ENCODE data around the gene SART3. TPM values are rescaled to one million over a fixed set of nuclear protein-coding genes. Genes with fewer than 3 reads are reported as not detected.

SART3 gene
- polyA plus RNA-seq, 3 donors from 2014 or later, result 21.5 to 51.1 (median 30.5) TPM

DNA sequence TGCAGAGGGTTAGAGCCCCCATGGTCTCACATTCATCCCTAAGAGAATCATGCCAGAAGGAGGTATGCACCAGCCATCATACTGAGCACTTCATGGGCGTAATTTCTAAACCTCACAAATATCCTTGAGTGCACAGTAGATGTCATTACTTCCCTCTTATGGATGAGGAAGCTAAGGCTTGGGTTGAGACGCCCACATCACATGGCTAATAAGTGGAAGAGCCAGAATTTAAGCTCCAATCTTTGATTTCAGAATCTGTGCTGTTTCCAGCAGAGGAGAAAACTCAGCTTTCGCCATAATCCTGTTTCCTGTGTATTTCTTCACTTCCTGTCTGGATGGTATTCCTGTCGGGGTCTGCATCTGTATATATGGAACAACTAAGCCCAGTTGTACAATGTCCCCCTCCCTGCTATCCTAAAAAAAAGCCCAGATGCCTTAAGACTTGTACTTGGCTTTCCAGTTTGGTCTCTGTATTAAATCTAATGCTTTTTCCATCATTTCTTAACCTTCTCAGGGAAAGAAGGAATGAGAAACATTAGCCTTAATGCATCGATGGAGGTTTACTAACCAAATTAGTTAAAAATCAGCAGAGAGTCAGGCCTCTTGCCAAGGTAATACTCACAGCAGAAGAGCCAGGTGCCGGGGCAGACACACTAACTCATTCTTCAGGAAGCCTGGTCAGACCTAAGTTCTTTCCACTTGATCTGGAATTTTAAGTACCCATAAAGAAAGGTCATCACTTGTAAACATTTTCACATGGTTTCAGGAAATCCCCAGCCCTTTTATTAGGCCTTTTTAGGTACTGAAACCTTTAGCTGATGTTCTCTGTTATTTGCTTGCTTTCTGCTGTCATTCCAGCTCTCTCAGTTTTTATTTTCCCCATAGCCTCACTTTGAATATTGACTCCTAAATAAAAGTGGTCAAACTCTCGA is 6.7 kb upstream of the SART3 start:
- Mint-ChIP-seq H3K4me3 (no peak overlapping the region), H3K9me3 (no peaks in the 10 kb centered on the region), H3K27ac (no peak overlapping the region), H3K27me3 (ENCODE audit: low read depth in 3 of 3) (peaks cover 0 to 4% (median 0%) of the 10 kb centered on the region in 3 donors), H3K4me1 (peaks cover 13 to 15% of the 10 kb centered on the region in 2 donors), H3K36me3 (peaks cover 7 to 49% (median 34%) of the 10 kb centered on the region in 3 donors)
- no peak for DNase-seq

DNA sequence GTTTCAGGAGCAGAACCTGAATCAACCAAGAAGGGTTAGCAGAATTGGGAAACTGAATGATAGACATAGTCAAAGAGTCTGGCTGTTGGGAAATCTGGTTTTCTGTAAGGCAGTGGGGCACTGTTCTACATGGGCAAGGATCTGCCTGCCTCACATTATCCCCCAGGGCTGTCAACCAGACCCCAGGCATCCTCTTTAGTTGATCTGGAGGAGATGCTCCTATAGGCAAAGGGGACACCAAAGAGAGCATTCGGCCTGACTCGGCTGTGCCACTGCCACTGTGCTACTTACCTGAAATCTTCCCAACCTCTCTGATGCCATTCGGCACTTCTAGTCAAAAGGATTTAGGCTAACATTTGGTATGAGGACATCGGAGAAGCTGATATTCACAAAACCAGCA is 5.5 kb upstream of the SART3 start:
- Mint-ChIP-seq H3K36me3 (peaks cover 7 to 49% (median 34%) of the 10 kb centered on the region in 3 donors), H3K9me3 (no peaks in the 10 kb centered on the region), H3K27me3 (ENCODE audit: low read depth in 3 of 3) (peaks cover 0 to 6% (median 4%) of the 10 kb centered on the region in 3 donors), H3K4me3 (no peak overlapping the region), H3K4me1 (peaks cover 20 to 23% of the 10 kb centered on the region in 2 donors), H3K27ac (no peak overlapping the region)
- no peak for DNase-seq

DNA sequence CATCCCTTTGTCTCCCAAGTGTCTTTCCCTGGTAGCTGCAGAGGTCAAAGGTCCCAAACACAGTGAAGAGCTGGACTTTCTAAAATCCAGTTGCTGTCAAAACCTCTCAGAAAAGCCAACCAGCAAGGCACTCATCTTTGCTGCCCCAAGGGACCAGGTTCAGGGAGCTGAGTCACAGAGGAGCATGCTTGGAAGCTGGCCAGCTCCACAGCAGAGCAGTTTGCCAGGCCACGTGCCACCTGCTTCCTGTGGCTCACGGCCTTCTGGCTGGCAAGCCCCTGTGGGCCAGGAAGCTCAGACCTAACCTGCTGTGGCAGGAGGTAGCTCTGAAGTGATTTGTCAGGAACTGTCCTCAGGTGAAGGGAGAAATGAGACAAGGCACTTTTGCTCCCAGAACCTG is 5.0 kb upstream of the SART3 start:
- Mint-ChIP-seq H3K4me1 (peaks cover 25 to 27% of the 10 kb centered on the region in 2 donors), H3K27ac (peak overlapping the region in 1 of 6 donors; percentile 65), H3K27me3 (ENCODE audit: low read depth in 3 of 3) (peaks cover under 1 to 6% (median 4%) of the 10 kb centered on the region in 3 donors), H3K9me3 (no peaks in the 10 kb centered on the region), H3K36me3 (peaks cover 7 to 49% (median 34%) of the 10 kb centered on the region in 3 donors), H3K4me3 (no peak overlapping the region)
- no peak for DNase-seq

DNA sequence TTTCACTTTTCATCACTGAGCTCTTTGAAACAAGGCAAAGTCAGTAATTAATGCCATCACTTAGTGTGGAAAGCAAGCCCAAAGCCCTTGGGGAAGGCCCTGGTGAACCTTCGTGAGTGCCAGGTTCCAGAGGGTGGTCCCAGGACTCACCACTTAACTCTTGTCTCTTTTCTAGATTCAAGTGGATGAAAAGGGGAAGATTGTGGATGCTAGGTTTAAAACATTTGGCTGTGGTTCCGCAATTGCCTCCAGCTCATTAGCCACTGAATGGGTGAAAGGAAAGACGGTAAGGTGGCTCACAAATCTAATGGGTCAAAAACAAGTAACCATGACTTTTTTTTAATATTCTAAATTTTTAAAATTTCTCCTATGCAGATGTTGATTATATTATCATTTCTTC is 4.2 kb upstream of the SART3 start:
- Mint-ChIP-seq H3K36me3 (peaks cover 7 to 43% (median 34%) of the 10 kb centered on the region in 3 donors), H3K27ac (no peak overlapping the region), H3K9me3 (no peaks in the 10 kb centered on the region), H3K4me1 (peaks cover 32 to 36% of the 10 kb centered on the region in 2 donors), H3K4me3 (no peak overlapping the region), H3K27me3 (ENCODE audit: low read depth in 3 of 3) (peaks cover 2 to 9% (median 6%) of the 10 kb centered on the region in 3 donors)
- no peak for DNase-seq

DNA sequence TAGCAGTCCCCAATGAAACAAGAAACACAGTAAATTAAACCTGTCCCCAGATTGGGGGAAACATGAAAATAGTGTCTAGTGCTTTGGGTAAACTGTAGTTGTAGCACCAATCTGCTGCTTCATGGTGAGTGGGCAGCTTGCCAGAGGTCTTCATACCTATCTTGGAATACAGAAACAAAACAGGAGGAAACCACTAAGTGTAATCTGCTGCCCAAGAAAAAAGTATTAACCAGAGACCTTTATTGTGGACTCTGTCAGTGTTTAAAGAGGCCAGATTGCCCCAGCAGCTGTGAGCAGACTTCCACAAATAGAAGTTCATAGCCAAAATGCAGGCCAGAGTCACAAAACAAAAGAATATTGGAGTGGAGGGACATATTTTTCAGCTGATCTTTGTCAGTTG is 3.8 kb upstream of the SART3 start:
- no peaks in the 10 kb centered on the region for H3K9me3 Mint-ChIP-seq
- DNase-seq, result no peak
- H3K36me3 Mint-ChIP-seq, result peaks cover 7 to 43% (median 34%) of the 10 kb centered on the region in 3 donors
- H3K27ac Mint-ChIP-seq, result no peak overlapping the region
- peaks cover 2 to 11% (median 6%) of the 10 kb centered on the region in 3 donors for H3K27me3 Mint-ChIP-seq (ENCODE audit: low read depth in 3 of 3)
- H3K4me1 Mint-ChIP-seq, result peaks cover 36 to 40% of the 10 kb centered on the region in 2 donors
- peak overlapping the region in 1 of 5 donors; percentile 58 for H3K4me3 Mint-ChIP-seq

DNA sequence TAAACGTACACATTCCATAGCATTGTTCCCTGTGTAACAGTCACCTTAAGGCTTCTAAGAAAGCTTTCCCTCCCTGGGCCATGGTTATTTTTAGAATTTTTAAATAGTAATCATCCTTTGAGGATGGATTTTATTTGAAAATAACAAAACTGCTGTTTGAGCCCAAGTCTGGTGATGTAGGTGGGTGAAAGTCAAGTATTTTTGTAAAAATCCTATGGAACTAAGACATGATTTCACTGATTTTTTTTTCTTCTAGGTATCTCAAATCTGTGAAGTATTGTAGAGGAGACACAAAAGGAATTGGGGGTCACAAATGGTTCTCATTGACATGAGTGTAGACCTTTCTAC is 2.8 kb upstream of the SART3 start:
- H3K4me1 Mint-ChIP-seq, result peaks cover 43 to 48% of the 10 kb centered on the region in 2 donors
- H3K36me3 Mint-ChIP-seq, result peaks cover 7 to 34% (median 27%) of the 10 kb centered on the region in 3 donors
- peak overlapping the region; percentile 91 to 100 (median 100) for H3K4me3 Mint-ChIP-seq
- no peak for DNase-seq
- H3K27me3 Mint-ChIP-seq (ENCODE audit: low read depth in 3 of 3), result peaks cover 2 to 11% (median 6%) of the 10 kb centered on the region in 3 donors
- H3K27ac Mint-ChIP-seq, result peak overlapping the region in 4 of 6 donors; percentile 93 to 100 (median 96)
- no peaks in the 10 kb centered on the region for H3K9me3 Mint-ChIP-seq

DNA sequence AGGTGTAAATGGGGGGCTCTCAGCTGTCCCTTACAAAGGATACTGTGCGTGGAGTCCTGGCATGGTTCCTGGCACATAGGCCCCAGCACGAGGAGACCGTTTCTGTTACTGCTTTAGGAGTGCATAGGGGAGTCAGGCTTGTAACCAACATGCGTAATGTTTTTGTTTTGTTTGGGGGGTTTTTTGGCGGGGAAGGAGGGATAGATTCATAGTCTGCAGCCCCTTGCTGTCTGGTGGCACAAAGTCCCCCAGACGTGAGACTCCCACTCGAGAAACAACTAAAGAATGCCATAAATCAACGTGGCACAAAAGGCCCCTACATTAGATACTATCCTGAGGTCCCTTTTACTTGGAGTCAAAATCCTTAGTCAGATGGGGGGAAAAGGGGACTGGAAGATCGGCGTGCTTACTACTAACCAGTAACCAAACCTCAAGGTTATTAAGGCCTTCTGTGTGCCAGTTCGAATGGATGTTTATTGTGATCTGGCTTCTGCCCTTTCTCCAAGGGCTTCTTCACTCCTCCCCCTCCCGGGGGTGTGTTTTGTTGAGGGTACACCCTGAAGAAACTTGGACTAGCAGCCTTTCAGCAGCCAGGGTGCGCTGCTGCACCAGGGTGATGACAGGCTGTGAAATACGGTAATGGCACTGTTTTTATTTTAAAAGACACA is 2.3 kb upstream of the SART3 start:
- Mint-ChIP-seq H3K9me3 (no peaks in the 10 kb centered on the region), H3K4me1 (peaks cover 46 to 51% of the 10 kb centered on the region in 2 donors), H3K27ac (peak overlapping the region; percentile 90 to 100 (median 94)), H3K4me3 (peak overlapping the region; percentile 91 to 100 (median 100)), H3K27me3 (ENCODE audit: low read depth in 3 of 3) (peaks cover 2 to 11% (median 6%) of the 10 kb centered on the region in 3 donors), H3K36me3 (peaks cover 7 to 29% (median 24%) of the 10 kb centered on the region in 3 donors)
- DNase-seq, result peak; percentile 77 to 82 (median 78)

DNA sequence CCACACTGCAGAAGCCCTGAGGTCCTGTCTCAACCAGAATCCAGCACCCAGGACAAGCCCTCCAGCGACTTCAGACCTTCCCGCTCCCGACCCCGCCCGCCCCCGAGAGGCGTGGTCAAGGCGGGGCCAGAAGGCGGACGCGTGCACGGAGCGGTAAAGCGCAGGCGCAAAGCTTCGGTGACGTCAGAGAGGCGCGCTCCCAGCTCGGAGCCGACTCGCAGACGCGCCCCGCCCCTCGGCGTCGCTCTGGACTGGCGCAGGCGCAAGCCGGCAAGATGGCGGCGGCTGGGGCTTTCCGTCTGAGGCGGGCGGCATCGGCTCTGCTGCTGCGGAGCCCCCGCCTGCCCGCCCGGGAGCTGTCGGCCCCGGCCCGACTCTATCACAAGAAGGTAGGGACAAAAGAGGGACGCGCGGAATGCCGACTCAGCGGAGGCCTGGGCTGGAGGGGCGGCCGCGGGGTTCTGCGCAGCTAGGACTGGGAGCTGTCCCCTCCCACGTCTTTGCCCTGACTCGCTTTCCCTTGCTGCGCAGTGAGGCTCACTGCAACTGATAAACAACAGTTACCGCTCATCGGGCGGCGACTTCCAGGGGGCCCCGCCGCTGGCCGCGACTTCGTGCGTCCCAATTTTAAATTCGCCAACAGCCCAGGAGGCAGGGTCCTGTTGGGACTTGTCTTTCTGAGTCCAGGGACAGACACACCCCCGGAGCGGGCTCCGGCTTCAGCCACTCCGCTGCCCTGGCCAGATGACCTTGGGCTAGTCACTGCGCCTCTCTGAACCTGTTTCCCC is 1.6 kb upstream of the SART3 start, which contains the start of gene ISCU:
Gene ISCU (plus strand): TSS at position 249 of the 788 bp plus-strand sequence. CDS start 27 bp downstream, at position 276.
- DNase-seq, result peak; percentile 98 to 99 (median 99)
- no peaks in the 10 kb centered on the region for H3K9me3 Mint-ChIP-seq
- peaks cover 50 to 58% of the 10 kb centered on the region in 2 donors for H3K4me1 Mint-ChIP-seq
- H3K27me3 Mint-ChIP-seq (ENCODE audit: low read depth in 3 of 3), result peaks cover 2 to 11% (median 6%) of the 10 kb centered on the region in 3 donors
- peak within 1 kb of the TSS; percentile 99 to 100 (median 100) for H3K4me3 Mint-ChIP-seq
- H3K36me3 Mint-ChIP-seq, result peaks cover 7 to 23% (median 21%) of the 10 kb centered on the region in 3 donors
- peak within 1 kb of the TSS; percentile 98 to 100 (median 100) for H3K27ac Mint-ChIP-seq

DNA sequence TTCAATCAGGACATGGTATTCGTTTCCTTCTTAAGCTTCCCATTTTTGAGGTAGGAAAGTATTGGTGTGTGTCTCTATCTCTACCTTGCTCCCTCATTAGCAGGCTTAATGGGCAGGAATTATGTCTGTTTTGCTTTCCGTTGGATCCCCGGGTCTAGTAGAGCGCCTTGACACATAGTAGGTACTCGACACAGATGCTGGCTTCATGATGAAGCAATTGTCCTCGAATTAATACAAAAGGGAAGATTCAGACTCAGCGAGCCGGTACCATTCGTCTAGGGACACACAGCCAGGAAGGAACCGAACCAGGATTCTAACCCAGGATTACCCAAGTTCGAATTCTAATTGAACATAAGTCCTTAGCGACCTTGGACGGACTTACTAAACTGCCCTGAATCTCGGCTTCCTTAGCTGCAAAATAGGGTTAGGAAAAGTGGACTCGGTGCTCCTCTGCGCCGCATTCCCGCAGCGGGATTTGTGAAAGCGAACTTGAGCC is 927 bp upstream of the SART3 start:
- Mint-ChIP-seq H3K4me1 (peaks cover 53 to 64% of the 10 kb centered on the region in 2 donors), H3K27ac (peak overlapping the region; percentile 98 to 100 (median 100)), H3K4me3 (peak overlapping the region; percentile 99 to 100 (median 100)), H3K27me3 (ENCODE audit: low read depth in 3 of 3) (peaks cover 2 to 11% (median 6%) of the 10 kb centered on the region in 3 donors), H3K9me3 (no peaks in the 10 kb centered on the region), H3K36me3 (peaks cover 7 to 18% (median 14%) of the 10 kb centered on the region in 3 donors)
- DNase-seq, result no peak

DNA sequence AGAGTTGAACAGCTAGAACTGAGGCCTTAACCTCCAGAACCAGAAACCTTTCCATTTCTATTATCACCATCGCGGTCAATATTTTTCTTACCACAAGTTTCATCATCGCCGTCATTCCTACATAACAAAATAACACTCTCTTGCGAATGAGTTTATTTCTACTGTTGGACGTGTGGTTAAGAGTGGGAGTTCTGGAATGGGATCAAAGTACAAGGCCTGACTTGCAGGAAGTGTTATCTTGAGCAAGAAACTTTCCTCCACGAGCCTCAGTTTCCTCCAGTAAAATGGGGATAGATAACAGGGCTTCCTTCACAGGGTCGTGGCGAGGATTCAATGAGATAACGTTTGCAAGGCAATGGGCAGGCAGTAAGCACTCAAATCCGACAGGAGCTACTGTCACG is 652 bp downstream of the SART3 start:
- no peaks in the 10 kb centered on the region for H3K9me3 Mint-ChIP-seq
- H3K4me3 Mint-ChIP-seq, result peak overlapping the region; percentile 99 to 100 (median 100)
- peaks cover 68 to 80% of the 10 kb centered on the region in 2 donors for H3K4me1 Mint-ChIP-seq
- peaks cover 2 to 11% (median 6%) of the 10 kb centered on the region in 3 donors for H3K27me3 Mint-ChIP-seq (ENCODE audit: low read depth in 3 of 3)
- peak overlapping the region; percentile 98 to 100 (median 100) for H3K27ac Mint-ChIP-seq
- peaks cover 3 to 5% (median 4%) of the 10 kb centered on the region in 3 donors for H3K36me3 Mint-ChIP-seq
- peak in 2 of 3 donors; percentile 18 to 22 for DNase-seq

DNA sequence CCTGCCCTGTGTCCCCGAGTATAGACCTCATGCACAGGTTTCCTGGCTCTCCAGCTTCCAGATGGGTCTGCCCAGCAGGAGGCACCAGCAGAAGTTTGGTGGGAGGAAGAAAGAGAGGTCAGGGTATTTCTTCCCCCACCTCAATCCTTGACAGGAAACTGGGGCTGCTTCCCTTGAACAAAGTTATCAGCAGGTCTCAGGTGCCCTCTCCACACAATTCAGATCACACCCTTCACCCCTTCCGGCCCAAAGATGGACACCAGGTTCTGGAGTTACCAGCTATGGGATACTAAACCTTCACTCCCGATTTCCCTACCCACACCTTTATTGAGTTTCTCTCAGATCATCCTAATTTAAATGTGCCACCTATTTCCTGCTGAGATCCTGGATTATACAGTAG is 1.2 kb downstream of the SART3 start:
- peak overlapping the region; percentile 98 to 100 (median 100) for H3K27ac Mint-ChIP-seq
- peaks cover 2 to 11% (median 6%) of the 10 kb centered on the region in 3 donors for H3K27me3 Mint-ChIP-seq (ENCODE audit: low read depth in 3 of 3)
- no peaks in the 10 kb centered on the region for H3K9me3 Mint-ChIP-seq
- peak overlapping the region; percentile 99 to 100 (median 100) for H3K4me3 Mint-ChIP-seq
- H3K36me3 Mint-ChIP-seq, result peaks cover 0 to 4% (median 3%) of the 10 kb centered on the region in 3 donors
- no peak for DNase-seq
- H3K4me1 Mint-ChIP-seq, result peaks cover 72 to 86% of the 10 kb centered on the region in 2 donors

DNA sequence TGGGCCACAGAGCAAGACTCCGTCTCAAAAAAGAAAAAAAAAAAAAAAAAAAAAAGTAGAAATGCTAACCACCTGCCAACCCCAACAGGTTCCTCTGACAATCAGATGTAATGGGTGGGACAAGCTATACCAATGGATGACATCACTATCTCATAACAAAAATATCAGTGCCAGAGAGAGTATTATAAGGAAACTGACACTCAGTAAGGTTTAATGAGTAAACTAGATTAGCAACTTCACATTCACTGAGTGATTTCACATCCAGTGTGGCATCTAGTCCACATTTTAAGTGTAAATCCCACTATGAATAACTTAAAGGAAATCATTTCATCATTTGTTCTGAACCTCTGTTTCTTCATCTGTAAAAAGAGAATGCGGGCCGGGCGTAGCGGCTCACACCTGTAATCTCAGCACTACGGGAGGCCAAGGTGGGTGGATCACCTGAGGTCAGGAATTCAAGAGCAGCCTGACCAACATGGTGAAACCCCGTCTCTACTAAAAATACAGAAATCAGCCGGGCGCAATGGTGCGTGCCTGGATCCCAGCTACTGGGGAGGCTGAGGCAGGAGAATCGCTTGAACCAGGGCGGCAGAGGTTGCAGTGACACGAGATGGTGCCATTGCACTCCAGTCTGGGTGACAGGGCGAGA is 1.8 kb downstream of the SART3 start:
- H3K27ac Mint-ChIP-seq, result peak overlapping the region; percentile 28 to 100 (median 82)
- no peaks in the 10 kb centered on the region for H3K9me3 Mint-ChIP-seq
- DNase-seq, result no peak
- peak overlapping the region in 4 of 5 donors; percentile 51 to 100 (median 80) for H3K4me3 Mint-ChIP-seq
- H3K27me3 Mint-ChIP-seq (ENCODE audit: low read depth in 3 of 3), result peaks cover 2 to 11% (median 6%) of the 10 kb centered on the region in 3 donors
- H3K36me3 Mint-ChIP-seq, result peaks cover 0 to 4% (median 0%) of the 10 kb centered on the region in 3 donors
- H3K4me1 Mint-ChIP-seq, result peaks cover 74 to 91% of the 10 kb centered on the region in 2 donors
